ENCODE measurements around the gene NCAPD3. TPM values are rescaled to one million over a fixed set of nuclear protein-coding genes. Genes with fewer than 3 reads are reported as not detected.

NCAPD3 gene
- total and polyA plus RNA-seq, 2 of the 13 experiments (the other 11 are each of a cell fraction or from before 2014, with no cell fraction given): 20.7 to 25.6 TPM

- TF ChIP-seq MYPOP (CRISPR knock-in tag; IDR thresholded peaks at IDR 0.05) (peak; percentile 97), NR1H2 (CRISPR knock-in tag; IDR thresholded peaks at IDR 0.05; ENCODE audit: borderline replicate concordance, low read depth) (peak; percentile 41; the same call in 1 of the 2 replicates), ZNF550 (CRISPR knock-in tag; IDR thresholded peaks at IDR 0.05; ENCODE audit: borderline replicate concordance) (no peak), ZNF615 (CRISPR knock-in tag; IDR thresholded peaks at IDR 0.05; ENCODE audit: borderline replicate concordance) (no peak), FOXK2 (IDR thresholded peaks at IDR 0.05) (no peak), ZNF598 (CRISPR knock-in tag; IDR thresholded peaks at IDR 0.05; ENCODE audit: borderline replicate concordance) (peak; percentile 87; the same call in 1 of the 2 replicates), KDM5B (CRISPR knock-in tag; IDR thresholded peaks at IDR 0.05; ENCODE audit: borderline replicate concordance) (peak; percentile 95), RAD21 (CRISPR knock-in tag; IDR thresholded peaks at IDR 0.05) (no peak), AHR (CRISPR knock-in tag; IDR thresholded peaks at IDR 0.05) (peak; percentile 55; the same call in 1 of the 2 replicates), ARNTL (CRISPR knock-in tag; IDR thresholded peaks at IDR 0.05) (0 out of 2 replicates have a peak, but pooled peaks have one; percentile 27), TEAD3 (CRISPR knock-in tag; optimal IDR thresholded peaks at IDR 0.05; ENCODE audit: borderline replicate concordance) (no peak), ZNF574 (CRISPR knock-in tag; IDR thresholded peaks at IDR 0.05) (peak; percentile 59)
- TF ChIP-seq, protein P1, sequence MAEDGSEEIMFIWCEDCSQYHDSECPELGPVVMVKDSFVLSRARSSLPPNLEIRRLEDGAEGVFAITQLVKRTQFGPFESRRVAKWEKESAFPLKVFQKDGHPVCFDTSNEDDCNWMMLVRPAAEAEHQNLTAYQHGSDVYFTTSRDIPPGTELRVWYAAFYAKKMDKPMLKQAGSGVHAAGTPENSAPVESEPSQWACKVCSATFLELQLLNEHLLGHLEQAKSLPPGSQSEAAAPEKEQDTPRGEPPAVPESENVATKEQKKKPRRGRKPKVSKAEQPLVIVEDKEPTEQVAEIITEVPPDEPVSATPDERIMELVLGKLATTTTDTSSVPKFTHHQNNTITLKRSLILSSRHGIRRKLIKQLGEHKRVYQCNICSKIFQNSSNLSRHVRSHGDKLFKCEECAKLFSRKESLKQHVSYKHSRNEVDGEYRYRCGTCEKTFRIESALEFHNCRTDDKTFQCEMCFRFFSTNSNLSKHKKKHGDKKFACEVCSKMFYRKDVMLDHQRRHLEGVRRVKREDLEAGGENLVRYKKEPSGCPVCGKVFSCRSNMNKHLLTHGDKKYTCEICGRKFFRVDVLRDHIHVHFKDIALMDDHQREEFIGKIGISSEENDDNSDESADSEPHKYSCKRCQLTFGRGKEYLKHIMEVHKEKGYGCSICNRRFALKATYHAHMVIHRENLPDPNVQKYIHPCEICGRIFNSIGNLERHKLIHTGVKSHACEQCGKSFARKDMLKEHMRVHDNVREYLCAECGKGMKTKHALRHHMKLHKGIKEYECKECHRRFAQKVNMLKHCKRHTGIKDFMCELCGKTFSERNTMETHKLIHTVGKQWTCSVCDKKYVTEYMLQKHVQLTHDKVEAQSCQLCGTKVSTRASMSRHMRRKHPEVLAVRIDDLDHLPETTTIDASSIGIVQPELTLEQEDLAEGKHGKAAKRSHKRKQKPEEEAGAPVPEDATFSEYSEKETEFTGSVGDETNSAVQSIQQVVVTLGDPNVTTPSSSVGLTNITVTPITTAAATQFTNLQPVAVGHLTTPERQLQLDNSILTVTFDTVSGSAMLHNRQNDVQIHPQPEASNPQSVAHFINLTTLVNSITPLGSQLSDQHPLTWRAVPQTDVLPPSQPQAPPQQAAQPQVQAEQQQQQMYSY (CRISPR knock-in tag; IDR thresholded peaks at IDR 0.05): 0 out of 2 replicates have a peak, but pooled peaks have one; percentile 29
- TF ChIP-seq, protein P2, sequence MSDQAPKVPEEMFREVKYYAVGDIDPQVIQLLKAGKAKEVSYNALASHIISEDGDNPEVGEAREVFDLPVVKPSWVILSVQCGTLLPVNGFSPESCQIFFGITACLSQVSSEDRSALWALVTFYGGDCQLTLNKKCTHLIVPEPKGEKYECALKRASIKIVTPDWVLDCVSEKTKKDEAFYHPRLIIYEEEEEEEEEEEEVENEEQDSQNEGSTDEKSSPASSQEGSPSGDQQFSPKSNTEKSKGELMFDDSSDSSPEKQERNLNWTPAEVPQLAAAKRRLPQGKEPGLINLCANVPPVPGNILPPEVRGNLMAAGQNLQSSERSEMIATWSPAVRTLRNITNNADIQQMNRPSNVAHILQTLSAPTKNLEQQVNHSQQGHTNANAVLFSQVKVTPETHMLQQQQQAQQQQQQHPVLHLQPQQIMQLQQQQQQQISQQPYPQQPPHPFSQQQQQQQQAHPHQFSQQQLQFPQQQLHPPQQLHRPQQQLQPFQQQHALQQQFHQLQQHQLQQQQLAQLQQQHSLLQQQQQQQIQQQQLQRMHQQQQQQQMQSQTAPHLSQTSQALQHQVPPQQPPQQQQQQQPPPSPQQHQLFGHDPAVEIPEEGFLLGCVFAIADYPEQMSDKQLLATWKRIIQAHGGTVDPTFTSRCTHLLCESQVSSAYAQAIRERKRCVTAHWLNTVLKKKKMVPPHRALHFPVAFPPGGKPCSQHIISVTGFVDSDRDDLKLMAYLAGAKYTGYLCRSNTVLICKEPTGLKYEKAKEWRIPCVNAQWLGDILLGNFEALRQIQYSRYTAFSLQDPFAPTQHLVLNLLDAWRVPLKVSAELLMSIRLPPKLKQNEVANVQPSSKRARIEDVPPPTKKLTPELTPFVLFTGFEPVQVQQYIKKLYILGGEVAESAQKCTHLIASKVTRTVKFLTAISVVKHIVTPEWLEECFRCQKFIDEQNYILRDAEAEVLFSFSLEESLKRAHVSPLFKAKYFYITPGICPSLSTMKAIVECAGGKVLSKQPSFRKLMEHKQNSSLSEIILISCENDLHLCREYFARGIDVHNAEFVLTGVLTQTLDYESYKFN (CRISPR knock-in tag; conservative IDR thresholded peaks at IDR 0.05): no peak
Observed at GRCh38 chr11:134223836-134224709, at the start of gene NCAPD3, which contains the start of gene VPS26B (continued).
